Endothelial cell of umbilical vein (primary cell): ENCODE results near the gene P2RY2. TPM values are rescaled to one million over a fixed set of nuclear protein-coding genes. Genes with fewer than 3 reads are reported as not detected.
"Not testable (repeated sequence)": the region's sequence is repeated elsewhere in the genome, so short reads cannot be mapped to it uniquely, and the experiment has no call there.

Source experiments
- BruUV-seq: library from RNA; stranded (reverse); fragments of 400-500 nt; replicated peaks from 2 replicates; lab custom pipeline; 2021; lab: Mats Ljungman, UMichigan
- CTCF ChIA-PET: fragments of 300-600, 350-600 bp; sonication (Branson Sonifier 250); formaldehyde crosslinking; loops from one replicate; lab custom pipeline; 2021; ENCODE audit warnings: antibody characterized with exemption, inconsistent platforms; lab: Charles Lee
- POLR2A ChIA-PET: fragments of 300-600, 350-600 bp; sonication (Branson Sonifier 250); formaldehyde crosslinking; loops from one replicate; lab custom pipeline; 2021; ENCODE audit warnings: antibody characterized with exemption, inconsistent platforms; lab: Charles Lee
- DNase-seq: peaks from one replicate; pipeline ENCODE4 v3.0.0-alpha.2; 2011; ENCODE audit warnings: low read depth, low spot score
- FAIRE-seq: peaks from 2 replicates; lab custom pipeline; 2011; peaks lifted over from hg19 to GRCh38; lab: Jason Lieb, UNC
- H2AFZ ChIP-seq: 2 replicates; pipeline ENCODE4 v1.6.0; 2012; ENCODE audit warnings: low read depth, low read length, control low read depth, inconsistent platforms
- H3K27ac ChIP-seq: 2 replicates; pipeline ENCODE4 v1.5.1; 2011; ENCODE audit warnings: low read depth, mild to moderate bottlenecking, control low read depth, low read length, moderate library complexity; ENCODE audit not compliant: insufficient read depth
- H3K27me3 ChIP-seq, 2 experiments: 2 replicates each; pipeline versions ENCODE4 v1.6.0 to v1.6.1; 2011; ENCODE audit warnings: low read length in 2 of 2, mixed read lengths in 1 of 2; ENCODE audit not compliant: control insufficient read depth in 2 of 2, insufficient read depth in 2 of 2
- H3K36me3 ChIP-seq, 2 experiments: 2 replicates in 1 of 2; 3 replicates in 1 of 2; pipeline ENCODE4 v1.5.1; 2011; ENCODE audit warnings: low read length in 2 of 2, mild to moderate bottlenecking in 1 of 2, moderate library complexity in 1 of 2; ENCODE audit not compliant: control insufficient read depth in 2 of 2, insufficient read depth in 2 of 2; ENCODE audit errors: extremely low read depth in 1 of 2
- H3K4me1 ChIP-seq: 3 replicates; pipeline ENCODE4 v1.5.1; 2011; ENCODE audit warnings: mild to moderate bottlenecking, low read length; ENCODE audit not compliant: control insufficient read depth, insufficient read depth; ENCODE audit errors: extremely low read depth
- H3K4me2 ChIP-seq: 2 replicates; pipeline ENCODE4 v1.6.1; 2011; ENCODE audit warnings: low read length, control low read depth, mixed read lengths; ENCODE audit not compliant: insufficient read depth
- H3K4me3 ChIP-seq, 3 experiments: fragments of 200-600 bp in 1 of 3; sonication (generic), shearing (Covaris generic) in 1 of 3; replicated peaks in 1 of 3; 2 replicates each; pipeline ENCODE4 v1.5.1; 2011 to 2016; ENCODE audit warnings: control low read depth in 3 of 3, low read length in 3 of 3, mild to moderate bottlenecking in 2 of 3, inconsistent platforms in 1 of 3, low read depth in 1 of 3, moderate library complexity in 1 of 3; ENCODE audit not compliant: insufficient read depth in 1 of 3
- H3K79me2 ChIP-seq: 2 replicates; pipeline ENCODE4 v1.6.0; 2012; ENCODE audit warnings: low read length, inconsistent platforms; ENCODE audit not compliant: control insufficient read depth, insufficient read depth
- H3K9ac ChIP-seq: replicated peaks from 2 replicates; pipeline ENCODE3; 2011; ENCODE audit warnings: low read length, control low read depth; ENCODE audit not compliant: insufficient read depth; ENCODE audit errors: extremely low read depth
- H3K9me1 ChIP-seq: replicated peaks from 3 replicates; pipeline ENCODE4 v1.6.0; 2011; ENCODE audit warnings: mild to moderate bottlenecking, low read length; ENCODE audit not compliant: control insufficient read depth, insufficient read depth; ENCODE audit errors: extremely low read depth
- H3K9me3 ChIP-seq: replicated peaks from 2 replicates; pipeline ENCODE4 v1.5.1; 2012; ENCODE audit warnings: low read length, inconsistent platforms; ENCODE audit not compliant: control insufficient read depth, insufficient read depth
- H4K20me1 ChIP-seq: replicated peaks from 2 replicates; pipeline ENCODE3; 2011; ENCODE audit warnings: mild to moderate bottlenecking, low read length; ENCODE audit not compliant: control insufficient read depth, insufficient read depth; ENCODE audit errors: extremely low read depth
- EZH2 ChIP-seq: IDR thresholded peaks from 2 replicates; pipeline ENCODE4 v1.6.1; 2012; ENCODE audit warnings: borderline replicate concordance, low read depth, mild to moderate bottlenecking, moderate library complexity, low read length, inconsistent platforms; ENCODE audit not compliant: severe bottlenecking
- FOS ChIP-seq: IDR thresholded peaks from 2 replicates; pipeline ENCODE4 v1.6.1; 2011; ENCODE audit warnings: mild to moderate bottlenecking, low read length, moderate library complexity, borderline replicate concordance; ENCODE audit not compliant: insufficient read depth
- GATA2 ChIP-seq: IDR thresholded peaks from 2 replicates; pipeline ENCODE4 v1.7.0; 2011; ENCODE audit warnings: low read depth, mild to moderate bottlenecking, moderate library complexity, mixed read lengths, low read length; ENCODE audit not compliant: insufficient read length, insufficient read depth
- JUN ChIP-seq: IDR thresholded peaks from 2 replicates; pipeline ENCODE4 v1.6.1; 2011; ENCODE audit warnings: borderline replicate concordance, low read depth; ENCODE audit not compliant: insufficient read length, insufficient read depth
- MAX ChIP-seq: IDR thresholded peaks from 2 replicates; pipeline ENCODE4 v1.6.1; 2011; ENCODE audit not compliant: insufficient read depth, insufficient read length
- MYC ChIP-seq: IDR thresholded peaks from one replicate; pipeline ENCODE4 v1.6.1; 2011; ENCODE audit warnings: mild to moderate bottlenecking, low read depth, low read length
- POLR2A ChIP-seq: IDR thresholded peaks from 2 replicates; pipeline ENCODE4 v1.6.1; 2012; ENCODE audit warnings: low read depth, mild to moderate bottlenecking, control low read depth, low read length
- POLR2AphosphoS5 ChIP-seq: IDR thresholded peaks from 2 replicates; pipeline ENCODE4 v1.6.1; 2012; ENCODE audit warnings: low read depth, mild to moderate bottlenecking, control low read depth, low read length, moderate library complexity; ENCODE audit not compliant: insufficient read depth
- dilution Hi-C: fragments of 300-500 bp; cut with MboI; formaldehyde crosslinking; loops from one replicate; pipeline ENCODE4 v1.15.0; 2019; ENCODE audit warnings: low sequenced_read_pairs; ENCODE audit not compliant: extremely low pct_ligation_motif_present
- intact Hi-C: fragments of 100-400 bp; cut with micrococcal nuclease; formaldehyde crosslinking; loops from one replicate; pipeline ENCODE4 v1.10.0; 2022
- polyA plus RNA-seq, 4 experiments: library from polyadenylated mRNA; depleted of rRNA in 3 of 4; stranded (reverse) in 3 of 4; unstranded in 1 of 4; fragments of >200 nt; gene quantifications; 2 replicates each; pipeline versions ENCODE4 v1.2.1 to v1.2.3, GENCODE V29; 2011 to 2012; ENCODE audit warnings: missing spikeins in 1 of 4
- total RNA-seq: library from RNA; stranded (reverse); gene quantifications from 2 replicates; pipeline ENCODE4 v1.2.3, GENCODE V29; 2021
- TF ChIP-seq, protein P1 (sequence below), 2 donors: IDR thresholded peaks; 1 replicate in 1 of 2; 2 replicates in 1 of 2; pipeline ENCODE4 v1.5.1; 2011; ENCODE audit warnings: low read length in 2 of 2, mild to moderate bottlenecking in 2 of 2, moderate library complexity in 2 of 2, control low read depth in 1 of 2, inconsistent platforms in 1 of 2, low read depth in 1 of 2; ENCODE audit not compliant: insufficient read depth in 1 of 2; ENCODE audit errors: extremely low read depth in 1 of 2

The P2RY2 gene
- total and polyA plus RNA-seq, 2 donors (not counting 3 experiments of a cell fraction or from before 2014, with no cell fraction given): 4.8 to 5.6 TPM

GRCh38 chr11:73273222-73273895, 55.3 kb downstream of the P2RY2 start:
- no peaks in the 10 kb centered on the region for H3K4me1 ChIP-seq
- no peak overlapping the region for H3K4me3 ChIP-seq
- TF ChIP-seq JUN (no peak), POLR2AphosphoS5 (no peak), POLR2A (no peak), MAX (no peak), EZH2 (no peak), GATA2 (no peak), MYC (no peak), FOS (no peak)
- TF ChIP-seq, protein P1, sequence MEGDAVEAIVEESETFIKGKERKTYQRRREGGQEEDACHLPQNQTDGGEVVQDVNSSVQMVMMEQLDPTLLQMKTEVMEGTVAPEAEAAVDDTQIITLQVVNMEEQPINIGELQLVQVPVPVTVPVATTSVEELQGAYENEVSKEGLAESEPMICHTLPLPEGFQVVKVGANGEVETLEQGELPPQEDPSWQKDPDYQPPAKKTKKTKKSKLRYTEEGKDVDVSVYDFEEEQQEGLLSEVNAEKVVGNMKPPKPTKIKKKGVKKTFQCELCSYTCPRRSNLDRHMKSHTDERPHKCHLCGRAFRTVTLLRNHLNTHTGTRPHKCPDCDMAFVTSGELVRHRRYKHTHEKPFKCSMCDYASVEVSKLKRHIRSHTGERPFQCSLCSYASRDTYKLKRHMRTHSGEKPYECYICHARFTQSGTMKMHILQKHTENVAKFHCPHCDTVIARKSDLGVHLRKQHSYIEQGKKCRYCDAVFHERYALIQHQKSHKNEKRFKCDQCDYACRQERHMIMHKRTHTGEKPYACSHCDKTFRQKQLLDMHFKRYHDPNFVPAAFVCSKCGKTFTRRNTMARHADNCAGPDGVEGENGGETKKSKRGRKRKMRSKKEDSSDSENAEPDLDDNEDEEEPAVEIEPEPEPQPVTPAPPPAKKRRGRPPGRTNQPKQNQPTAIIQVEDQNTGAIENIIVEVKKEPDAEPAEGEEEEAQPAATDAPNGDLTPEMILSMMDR (IDR thresholded peaks at IDR 0.05; ENCODE audit: extremely low read depth in 1 of 2, insufficient read depth in 1 of 2, low read depth in 1 of 2, low read length in 2 of 2): no peak
- intact Hi-C loops: no loop called here
- H3K9me3 ChIP-seq: no peaks in the 10 kb centered on the region
- DNase-seq (no peak), FAIRE-seq (no peak)
- no peak overlapping the region for H3K9ac ChIP-seq
- H4K20me1 ChIP-seq: no peaks in the 10 kb centered on the region
- dilution Hi-C loops: no loop called here
- CTCF ChIA-PET: interaction anchor here (1.8 kb wide), 1 partner anchor 15 kb away, joined by 4 read pairs; no protein-coding TSS in a partner anchor
- POLR2A ChIA-PET: no interaction called here
- H3K36me3 ChIP-seq: no peaks in the 10 kb centered on the region
- no TSS peak for BruUV-seq
- no peak overlapping the region for H3K27ac ChIP-seq
- no peak overlapping the region for H3K4me2 ChIP-seq
- no peaks in the 10 kb centered on the region for H3K9me1 ChIP-seq
- no peaks in the 10 kb centered on the region for H3K79me2 ChIP-seq
- H2AFZ ChIP-seq: no peak overlapping the region
- H3K27me3 ChIP-seq: peaks cover 0 to 2% of the 10 kb centered on the region in 2 experiments

DNA sequence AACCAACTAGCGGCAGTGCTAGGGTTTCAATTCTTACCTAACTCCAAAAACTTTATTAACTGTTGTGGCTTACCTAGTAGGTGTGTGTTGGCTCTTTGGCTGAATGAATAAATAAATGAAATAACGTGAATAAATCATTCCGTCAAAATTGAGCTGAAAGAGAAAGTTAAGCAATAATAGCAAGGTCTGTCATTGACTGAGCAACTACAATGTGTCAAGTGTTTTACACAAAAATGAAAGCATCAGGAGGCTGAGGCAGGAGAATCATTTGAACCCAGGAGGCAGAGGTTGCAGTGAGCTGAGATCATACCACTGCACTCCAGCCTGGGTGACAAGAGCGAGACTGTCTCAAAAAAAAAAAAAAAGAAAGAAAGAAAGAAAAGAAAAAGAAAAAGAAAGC, 56.1 kb downstream of the P2RY2 start:
- H3K9me1 ChIP-seq, intact Hi-C loops, POLR2A ChIA-PET, H3K4me1 ChIP-seq, H3K9me3 ChIP-seq, H2AFZ ChIP-seq, BruUV-seq, FAIRE-seq, dilution Hi-C loops, H4K20me1 ChIP-seq, H3K9ac ChIP-seq, H3K36me3 ChIP-seq, H3K4me3 ChIP-seq, H3K27ac ChIP-seq, H3K27me3 ChIP-seq, H3K79me2 ChIP-seq, H3K4me2 ChIP-seq, DNase-seq: not testable (repeated sequence)
- CTCF ChIA-PET: interaction anchor here (0.5 to 1.8 kb wide), 3 partner anchors 14 to 400 kb away, joined by 3 to 5 read pairs (median 4); no protein-coding TSS in a partner anchor
